ENCODE data around the gene XAB2. TPM values are rescaled to one million over a fixed set of nuclear protein-coding genes. Genes with fewer than 3 reads are reported as not detected.
"Not testable (repeated sequence)": the region's sequence is repeated elsewhere in the genome, so short reads cannot be mapped to it uniquely, and the experiment has no call there.

The XAB2 gene
- total RNA-seq, 1 donor from 2014 or later = 47.0 TPM

- Mint-ChIP-seq H3K4me3 (no peak overlapping the region), H3K9me3 (peaks cover 7% of the 10 kb centered on the region), H3K4me1 (no peaks in the 10 kb centered on the region), H3K27ac (ENCODE audit: unreplicated experiment) (no peak overlapping the region), H3K36me3 (ENCODE audit: low read depth) (no peaks in the 10 kb centered on the region), H3K27me3 (ENCODE audit: low read depth) (peaks cover 18% of the 10 kb centered on the region)
- DNase-seq (ENCODE audit: low read depth, low spot score) = no peak
- no peak for TF ChIP-seq CTCF (conservative IDR thresholded peaks at IDR 0.05)
These were observed 15.2 kb upstream of the XAB2 start for GRCh38 chr19:7644550-7644877.

GRCh38 chr19:7643629-7644549, 14.5 kb upstream of the XAB2 start:
- not testable (repeated sequence) for H3K27ac Mint-ChIP-seq (ENCODE audit: unreplicated experiment); DNase-seq (ENCODE audit: low read depth, low spot score); H3K9me3 Mint-ChIP-seq; H3K36me3 Mint-ChIP-seq (ENCODE audit: low read depth); H3K4me3 Mint-ChIP-seq; H3K4me1 Mint-ChIP-seq
- peaks cover 21% of the 10 kb centered on the region for H3K27me3 Mint-ChIP-seq (ENCODE audit: low read depth)

GRCh38 chr19:7643031-7643415, 13.7 kb upstream of the XAB2 start:
- H3K36me3 Mint-ChIP-seq (ENCODE audit: low read depth) = no peaks in the 10 kb centered on the region
- TF ChIP-seq CTCF (conservative IDR thresholded peaks at IDR 0.05) = no peak
- DNase-seq (ENCODE audit: low read depth, low spot score) = no peak
- no peaks in the 10 kb centered on the region for H3K4me1 Mint-ChIP-seq
- peaks cover 30% of the 10 kb centered on the region for H3K27me3 Mint-ChIP-seq (ENCODE audit: low read depth)
- no peak overlapping the region for H3K27ac Mint-ChIP-seq (ENCODE audit: unreplicated experiment)
- peaks cover 7% of the 10 kb centered on the region for H3K9me3 Mint-ChIP-seq
- H3K4me3 Mint-ChIP-seq = no peak overlapping the region

- Mint-ChIP-seq H3K36me3 (ENCODE audit: low read depth) (no peaks in the 10 kb centered on the region), H3K4me1 (no peaks in the 10 kb centered on the region), H3K4me3 (no peak overlapping the region), H3K27ac (ENCODE audit: unreplicated experiment) (no peak overlapping the region), H3K27me3 (ENCODE audit: low read depth) (peaks cover 35% of the 10 kb centered on the region), H3K9me3 (peaks cover 7% of the 10 kb centered on the region)
- no peak for TF ChIP-seq CTCF (conservative IDR thresholded peaks at IDR 0.05)
- no peak for DNase-seq (ENCODE audit: low read depth, low spot score)
These were observed 13.1 kb upstream of the XAB2 start for GRCh38 chr19:7642295-7643030.

- Mint-ChIP-seq H3K27me3 (ENCODE audit: low read depth) (peaks cover 44% of the 10 kb centered on the region), H3K4me1 (no peaks in the 10 kb centered on the region), H3K27ac (ENCODE audit: unreplicated experiment) (no peak overlapping the region), H3K9me3 (peaks cover 7% of the 10 kb centered on the region), H3K4me3 (no peak overlapping the region), H3K36me3 (ENCODE audit: low read depth) (no peaks in the 10 kb centered on the region)
- peak; percentile 22 for TF ChIP-seq CTCF (conservative IDR thresholded peaks at IDR 0.05)
- DNase-seq (ENCODE audit: low read depth, low spot score) = no peak
These were observed 12.2 kb upstream of the XAB2 start for GRCh38 chr19:7641290-7642276.

Data from neural crest cell (in vitro differentiated cells).